Mesenteric fat pad (tissue), 1 donor: Measurements from ENCODE around the gene NHEJ1. TPM values are rescaled to one million over a fixed set of nuclear protein-coding genes. Genes with fewer than 3 reads are reported as not detected.

Experiments
- DNase-seq: peaks from one replicate; pipeline ENCODE4 v3.0.0-alpha.2; 2020; ENCODE audit warnings: low spot score
- total RNA-seq: library from RNA; stranded (reverse); fragmentation: NEBNext Ultra II Directional; extraction: Animal tissue kit (Norgen Biotek cat#: 25700); gene quantifications from one replicate; pipeline ENCODE4 v1.2.1, GENCODE V29; 2021
- donor health status: DM: yes; HTN: yes; CAD: no.

Gene NHEJ1
- total RNA-seq, 1 donor from 2014 or later, result 13.8 TPM

GRCh38 chr2:219123356-219124135 lies 37.1 kb downstream of the NHEJ1 start:
- no peak for DNase-seq

DNA sequence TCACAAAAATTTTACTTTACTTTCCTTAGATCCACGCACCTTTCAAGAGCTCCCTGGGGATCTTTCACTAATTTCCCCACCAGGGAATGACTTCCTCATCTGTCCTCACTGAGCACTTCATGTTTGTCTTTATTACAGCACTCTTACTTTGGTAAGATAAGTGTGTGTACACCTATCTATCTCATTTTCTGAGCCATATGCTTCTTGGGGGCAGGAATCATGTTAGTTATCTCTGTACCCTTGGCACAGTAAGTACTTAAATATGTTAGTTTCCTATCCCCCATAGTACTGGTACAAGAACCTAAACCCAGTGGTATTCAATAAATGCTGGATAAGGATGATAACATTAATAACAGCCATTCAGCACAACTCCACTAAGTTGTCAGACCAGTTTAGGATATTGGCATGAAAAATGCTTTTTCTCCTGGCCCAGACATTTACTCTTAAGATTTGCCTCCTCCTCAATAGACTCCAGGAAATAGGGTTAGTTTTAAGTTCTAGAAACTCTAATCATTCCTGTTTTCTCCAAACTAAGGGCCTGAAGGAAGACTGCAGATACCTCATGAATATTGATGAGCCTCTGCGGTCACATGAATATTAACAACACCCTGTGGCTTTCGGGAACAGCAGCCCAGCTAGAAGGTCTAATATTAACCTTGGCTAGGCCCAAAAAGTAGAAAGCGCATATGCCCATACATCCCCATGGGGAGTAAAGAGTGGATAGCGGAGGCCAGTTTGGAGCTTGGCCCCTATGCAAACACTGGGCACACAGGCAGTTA lies 38.2 kb downstream of the NHEJ1 start:
- DNase-seq, result no peak

DNA sequence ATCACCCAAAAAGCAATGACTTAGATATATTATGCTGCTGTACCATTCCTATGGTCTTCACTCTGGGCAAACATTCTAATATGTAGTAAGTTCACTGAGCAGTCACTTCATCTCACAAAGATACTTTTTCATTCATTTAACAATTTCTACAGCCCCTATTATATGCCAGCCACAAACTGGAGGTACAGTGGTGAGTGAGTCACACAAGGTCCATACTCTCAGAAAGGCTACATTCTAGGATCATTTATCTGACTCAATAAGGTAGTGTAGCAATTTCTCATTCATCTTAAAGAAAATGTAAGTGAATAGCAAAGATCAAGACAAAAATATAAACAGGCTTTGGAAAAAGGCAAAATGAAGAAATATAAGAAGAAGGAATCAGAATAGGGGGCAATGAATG lies 40.5 kb downstream of the NHEJ1 start:
- DNase-seq, result no peak

DNA sequence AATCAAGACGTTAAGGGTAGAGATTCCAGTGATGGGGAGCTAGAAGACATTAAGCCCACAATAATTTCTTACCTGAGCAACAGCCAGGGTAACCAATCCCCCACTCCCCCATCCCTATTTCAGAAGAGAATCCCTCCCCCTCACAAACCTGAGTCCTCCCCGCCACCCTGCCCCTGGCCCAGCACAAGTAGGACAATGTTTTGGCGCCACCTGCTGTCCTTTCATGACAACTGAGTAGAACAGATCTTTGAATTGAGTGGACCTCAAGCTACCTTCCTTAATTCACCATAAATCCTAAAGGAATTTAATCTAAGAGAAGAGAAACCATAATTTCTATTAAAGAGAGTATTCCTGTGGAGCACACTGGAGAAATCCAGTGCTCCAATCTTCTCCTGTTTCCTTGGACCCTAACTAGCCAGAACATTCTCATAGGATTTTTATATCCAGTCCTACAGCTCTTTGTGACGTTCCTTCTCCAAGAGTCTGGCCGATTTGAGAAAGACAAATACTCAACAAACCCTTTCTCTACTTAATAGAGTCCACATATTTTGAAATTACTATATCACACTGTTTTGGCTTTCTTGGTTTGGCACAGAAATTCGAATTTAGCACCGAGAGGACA lies 41.1 kb downstream of the NHEJ1 start:
- DNase-seq, result no peak

DNA sequence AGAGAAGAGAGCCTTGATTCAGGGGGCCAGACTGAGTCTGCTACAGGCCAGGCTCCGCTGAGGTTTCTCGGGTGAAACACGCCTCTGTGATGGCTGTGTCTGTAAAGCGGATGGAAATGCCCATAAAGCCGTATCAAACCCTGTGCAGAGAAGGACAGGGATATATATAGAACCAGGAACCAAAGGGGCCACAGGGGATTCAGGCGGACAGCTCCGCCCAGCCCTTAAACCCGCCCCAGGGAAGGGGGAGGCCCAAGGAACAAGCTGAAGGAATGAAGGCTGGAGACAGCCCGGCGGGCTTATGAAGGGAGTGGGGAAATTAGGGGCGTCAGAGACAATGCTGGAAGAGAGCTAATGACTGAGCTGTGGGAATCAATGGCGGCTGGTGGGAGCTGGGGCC lies 42.1 kb downstream of the NHEJ1 start:
- DNase-seq, result no peak

DNA sequence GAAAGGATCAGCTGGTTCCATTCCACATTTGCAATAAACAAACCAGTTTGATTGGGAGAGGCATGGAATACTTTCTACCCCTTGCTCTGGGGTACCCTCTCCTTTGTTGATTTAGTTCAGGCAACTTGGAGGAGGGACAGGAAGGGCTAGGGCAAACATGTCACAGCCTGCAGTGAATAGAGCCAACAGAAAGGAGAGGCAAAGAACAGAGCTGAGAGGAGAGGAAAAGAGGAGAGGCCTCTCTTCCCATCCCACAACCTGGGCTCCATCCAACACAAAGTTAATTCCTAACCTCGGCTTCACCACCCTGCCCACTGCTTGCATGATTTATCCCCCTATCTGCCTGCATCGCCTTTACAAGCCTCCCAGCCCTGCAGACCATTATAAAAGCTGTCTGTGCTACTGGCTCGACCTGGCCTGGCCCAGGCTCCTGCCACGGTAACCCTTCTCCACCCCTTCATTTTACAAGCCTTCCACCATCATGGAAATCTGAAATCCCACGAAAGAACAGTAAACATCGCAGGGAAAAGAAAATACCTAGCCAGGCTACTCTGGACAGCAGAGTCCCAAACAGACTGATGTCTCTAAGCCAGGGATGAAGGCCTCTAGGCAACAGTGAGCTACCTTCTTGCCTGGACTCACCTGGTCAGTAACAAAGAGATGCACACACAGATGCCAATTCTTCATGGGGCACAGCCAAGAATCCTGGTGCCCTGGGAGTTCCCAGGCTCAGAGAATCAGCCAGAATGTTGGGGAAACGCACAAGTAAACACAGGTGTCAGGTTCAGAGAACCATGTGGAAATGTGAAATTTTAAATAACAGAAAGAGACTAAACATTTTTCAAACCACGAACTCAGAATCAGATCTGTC lies 43.6 kb downstream of the NHEJ1 start:
- DNase-seq, result no peak

- DNase-seq, result no peak
These were observed 47.8 kb downstream of the NHEJ1 start for GRCh38 chr2:219112651-219113338.

DNA sequence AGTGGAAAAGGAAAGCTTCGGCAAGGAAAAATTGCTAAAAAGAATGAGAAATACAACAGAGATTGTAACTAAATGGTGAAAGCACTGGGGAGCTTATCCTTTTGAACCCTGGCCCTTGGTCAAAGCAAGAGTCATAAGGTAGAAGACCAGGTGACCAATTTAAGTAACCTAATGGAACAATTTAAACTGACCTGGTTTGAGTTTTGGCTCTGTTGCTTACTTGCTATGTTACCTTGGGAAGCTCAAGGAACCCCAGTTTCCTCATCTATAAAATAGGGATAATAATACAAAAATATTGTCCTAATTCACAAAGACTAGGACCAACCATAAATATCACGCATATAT lies 48.6 kb downstream of the NHEJ1 start:
- DNase-seq, result no peak

DNA sequence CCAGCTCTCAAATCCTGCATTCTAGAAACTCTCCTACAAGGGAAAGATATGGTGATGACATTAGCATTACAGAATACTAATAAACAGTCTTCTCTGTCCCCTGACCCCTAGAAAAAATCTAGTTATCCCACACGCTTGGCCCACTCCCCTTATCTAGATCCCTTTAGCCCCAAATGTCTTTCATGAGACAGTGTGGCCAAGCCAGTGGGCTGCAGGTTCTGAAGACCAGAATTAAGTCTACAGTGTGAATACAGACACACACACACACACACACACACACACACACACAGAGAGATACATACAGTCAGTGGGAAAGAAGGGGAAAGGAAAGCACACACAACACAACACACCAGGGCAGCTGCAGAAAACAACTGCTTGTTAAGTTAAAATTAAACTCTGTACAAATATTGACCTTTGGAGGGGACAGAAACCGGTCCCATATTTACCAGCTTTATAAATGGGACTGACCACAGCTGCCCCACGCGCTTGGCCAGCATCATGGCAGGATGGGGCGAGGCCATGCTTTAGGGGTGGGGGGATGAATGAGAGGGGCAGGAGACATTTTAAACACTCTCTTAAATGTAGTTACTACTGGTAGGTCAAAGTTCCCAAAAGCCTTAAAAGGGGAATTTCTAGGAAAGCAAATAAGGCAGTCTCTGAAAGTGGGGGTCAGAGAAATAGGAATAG lies 49.1 kb downstream of the NHEJ1 start:
- DNase-seq, result no peak

DNA sequence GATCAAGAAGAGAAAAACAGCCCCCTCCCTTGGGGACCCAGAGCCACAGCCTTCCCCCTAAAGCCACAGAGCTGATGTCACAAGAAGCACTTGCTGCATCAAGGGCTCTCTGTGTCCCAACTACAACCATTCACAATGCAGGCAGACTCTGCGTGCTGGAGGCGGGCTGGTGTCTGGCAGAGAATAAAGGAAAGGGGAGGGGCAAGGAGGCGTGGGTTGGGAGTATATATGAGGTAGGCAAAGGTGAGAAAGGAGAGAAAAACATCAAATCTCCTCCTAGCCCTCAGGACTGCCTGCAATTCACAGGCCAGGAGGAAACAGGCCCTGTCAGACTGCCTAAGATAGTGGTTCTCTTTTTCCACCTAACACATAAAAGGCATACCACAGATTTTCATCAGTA lies 51.1 kb downstream of the NHEJ1 start:
- DNase-seq, result no peak

DNA sequence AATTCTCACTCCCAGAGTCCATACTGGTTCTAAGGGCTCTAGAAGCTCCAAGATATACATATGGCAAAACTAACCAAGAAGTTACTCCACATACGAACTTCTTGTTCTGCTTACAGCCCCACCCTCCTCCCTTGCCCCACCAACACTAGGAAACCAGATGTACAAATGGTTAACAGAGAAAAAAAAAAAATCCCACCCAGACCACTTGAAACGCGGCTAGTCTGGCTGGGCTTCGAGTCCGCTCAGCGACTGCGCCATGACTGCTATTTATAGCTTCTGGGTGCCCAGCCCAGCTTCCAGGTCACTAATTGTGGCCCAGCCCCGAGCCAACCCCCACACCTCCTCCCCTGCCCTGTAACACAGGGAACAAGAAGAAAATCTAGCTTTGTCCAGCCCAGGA lies 52.9 kb downstream of the NHEJ1 start:
- no peak for DNase-seq

- no peak for DNase-seq
These were observed 54.4 kb downstream of the NHEJ1 start for GRCh38 chr2:219106251-219106650.

DNA sequence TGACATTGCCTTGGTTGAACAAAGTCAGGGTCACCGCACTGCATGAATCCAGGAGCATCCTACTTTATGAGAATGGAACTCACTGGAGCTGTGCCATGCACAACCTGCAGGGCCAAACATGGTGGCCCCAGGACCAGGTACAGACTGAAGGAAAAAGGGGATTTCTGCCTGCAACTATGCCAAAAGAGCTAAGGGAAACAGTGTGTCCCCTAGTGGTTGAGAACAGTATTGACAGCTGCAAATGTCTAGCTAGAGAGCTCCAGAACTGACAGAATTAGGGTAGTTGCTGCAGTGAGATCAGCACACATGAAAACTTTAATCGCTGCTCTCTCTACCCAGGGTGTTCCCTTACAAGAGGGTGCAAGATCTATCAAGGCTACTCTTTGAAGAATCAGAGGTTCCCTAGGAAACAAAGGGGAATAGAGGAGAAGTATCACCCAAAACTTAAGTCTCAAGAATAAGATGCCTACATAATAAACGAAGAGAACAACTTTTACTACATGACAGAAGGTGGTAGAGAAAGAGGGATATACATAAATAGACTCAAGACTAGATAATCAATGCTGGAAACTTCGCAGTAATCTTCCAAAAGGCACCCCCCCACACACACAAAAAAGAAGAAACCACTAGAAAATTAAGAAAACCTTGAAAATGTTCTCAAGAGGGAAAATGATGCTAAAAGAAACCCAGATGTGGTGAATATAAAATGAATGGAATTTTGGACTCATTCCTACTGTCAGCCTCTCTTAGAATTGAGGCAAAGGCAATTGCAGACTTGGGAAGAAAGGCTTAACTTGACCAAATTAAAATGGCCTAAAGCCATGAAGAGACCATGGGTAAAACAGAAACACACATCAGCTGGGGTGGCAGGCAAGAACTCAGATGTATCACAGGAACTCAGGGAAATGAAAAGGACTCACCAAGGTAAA lies 56.2 kb downstream of the NHEJ1 start:
- DNase-seq, result no peak

- DNase-seq, result no peak
These were observed 61.3 kb downstream of the NHEJ1 start for GRCh38 chr2:219099329-219099728.

GRCh38 chr2:219095406-219095935 lies 65.1 kb downstream of the NHEJ1 start:
- no peak for DNase-seq

GRCh38 chr2:219094171-219094570 lies 66.4 kb downstream of the NHEJ1 start:
- DNase-seq, result no peak

- no peak for DNase-seq
These were observed 69.9 kb downstream of the NHEJ1 start for GRCh38 chr2:219090436-219091299.

DNA sequence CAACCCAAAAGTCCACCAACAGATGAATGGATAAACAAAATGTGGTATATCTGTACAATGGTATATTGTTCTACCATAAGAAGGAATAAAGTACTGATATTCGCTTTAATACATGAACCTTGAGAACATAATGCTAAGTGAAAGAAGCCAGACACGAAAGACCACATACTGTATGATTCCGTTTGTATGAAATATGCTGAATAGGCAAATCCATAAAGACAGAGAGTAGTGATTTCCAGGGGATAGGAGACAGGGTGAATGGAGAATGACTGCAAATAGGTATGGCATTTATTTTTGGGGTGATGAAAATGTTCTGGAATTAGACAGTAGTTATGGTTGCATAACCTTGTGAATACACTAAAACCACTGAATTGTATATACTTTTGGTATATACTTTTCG lies 71.3 kb downstream of the NHEJ1 start:
- no peak for DNase-seq
